ENCODE data around the gene FAM107B.
A peak's percentile ranks its signal among the peaks of the same experiment; 100 is the strongest.
"Not testable (repeated sequence)": the region's sequence is repeated elsewhere in the genome, so short reads cannot be mapped to it uniquely, and the experiment has no call there.

The FAM107B gene

GRCh38 chr10:14774797-14775196, at the start of gene FAM107B:
TSS of gene FAM107B (minus strand) at chr10:14774897. CDS start at chr10:14774663, 234 bp downstream.
- DNase-seq (ENCODE audit: low read depth): no peak

- no peak for DNase-seq (ENCODE audit: low read depth)
Measured at GRCh38 chr10:14823966-14824365, 49.3 kb upstream of the FAM107B start.

- DNase-seq (ENCODE audit: low read depth): no peak
Measured at GRCh38 chr10:14822879-14823755, 48.4 kb upstream of the FAM107B start.

- DNase-seq (ENCODE audit: low read depth): no peak
Measured at GRCh38 chr10:14821635-14822375, 47.1 kb upstream of the FAM107B start.

- no peak for DNase-seq (ENCODE audit: low read depth)
Measured at GRCh38 chr10:14820775-14821154, 46.1 kb upstream of the FAM107B start.

GRCh38 chr10:14820010-14820774, 45.5 kb upstream of the FAM107B start:
- no peak for DNase-seq (ENCODE audit: low read depth)

- not testable (repeated sequence) for DNase-seq (ENCODE audit: low read depth)
Measured at GRCh38 chr10:14816717-14817116, 42.0 kb upstream of the FAM107B start.

- DNase-seq (ENCODE audit: low read depth): no peak
Measured at GRCh38 chr10:14815681-14816080, 41.0 kb upstream of the FAM107B start.

- no peak for DNase-seq (ENCODE audit: low read depth)
Measured at GRCh38 chr10:14812271-14812670, 37.6 kb upstream of the FAM107B start.

- no peak for DNase-seq (ENCODE audit: low read depth)
Measured at GRCh38 chr10:14810969-14811953, 36.6 kb upstream of the FAM107B start.

GRCh38 chr10:14806318-14806717, 31.6 kb upstream of the FAM107B start:
- no peak for DNase-seq (ENCODE audit: low read depth)

- no peak for DNase-seq (ENCODE audit: low read depth)
Measured at GRCh38 chr10:14803827-14804226, 29.1 kb upstream of the FAM107B start.

GRCh38 chr10:14801723-14802122, 27.0 kb upstream of the FAM107B start:
- no peak for DNase-seq (ENCODE audit: low read depth)

- DNase-seq (ENCODE audit: low read depth): no peak
Measured at GRCh38 chr10:14800397-14800796, 25.7 kb upstream of the FAM107B start.

- DNase-seq (ENCODE audit: low read depth): no peak
Measured at GRCh38 chr10:14798636-14799035, 23.9 kb upstream of the FAM107B start.

- no peak for DNase-seq (ENCODE audit: low read depth)
Measured at GRCh38 chr10:14787938-14788337, 13.2 kb upstream of the FAM107B start.

GRCh38 chr10:14784459-14785055, 9.9 kb upstream of the FAM107B start:
- no peak for DNase-seq (ENCODE audit: low read depth)

GRCh38 chr10:14782691-14783363, 8.1 kb upstream of the FAM107B start:
- no peak for DNase-seq (ENCODE audit: low read depth)

- DNase-seq (ENCODE audit: low read depth): no peak
Measured at GRCh38 chr10:14781763-14782162, 7.1 kb upstream of the FAM107B start.

- DNase-seq (ENCODE audit: low read depth): peak; percentile 9
Measured at GRCh38 chr10:14779001-14779651, 4.4 kb upstream of the FAM107B start.
